ENCODE measurements around the gene SAMD4B. TPM values are rescaled to one million over a fixed set of nuclear protein-coding genes. Genes with fewer than 3 reads are reported as not detected.

The SAMD4B gene
- total RNA-seq, 1 donor from 2014 or later = 60.7 TPM

DNA sequence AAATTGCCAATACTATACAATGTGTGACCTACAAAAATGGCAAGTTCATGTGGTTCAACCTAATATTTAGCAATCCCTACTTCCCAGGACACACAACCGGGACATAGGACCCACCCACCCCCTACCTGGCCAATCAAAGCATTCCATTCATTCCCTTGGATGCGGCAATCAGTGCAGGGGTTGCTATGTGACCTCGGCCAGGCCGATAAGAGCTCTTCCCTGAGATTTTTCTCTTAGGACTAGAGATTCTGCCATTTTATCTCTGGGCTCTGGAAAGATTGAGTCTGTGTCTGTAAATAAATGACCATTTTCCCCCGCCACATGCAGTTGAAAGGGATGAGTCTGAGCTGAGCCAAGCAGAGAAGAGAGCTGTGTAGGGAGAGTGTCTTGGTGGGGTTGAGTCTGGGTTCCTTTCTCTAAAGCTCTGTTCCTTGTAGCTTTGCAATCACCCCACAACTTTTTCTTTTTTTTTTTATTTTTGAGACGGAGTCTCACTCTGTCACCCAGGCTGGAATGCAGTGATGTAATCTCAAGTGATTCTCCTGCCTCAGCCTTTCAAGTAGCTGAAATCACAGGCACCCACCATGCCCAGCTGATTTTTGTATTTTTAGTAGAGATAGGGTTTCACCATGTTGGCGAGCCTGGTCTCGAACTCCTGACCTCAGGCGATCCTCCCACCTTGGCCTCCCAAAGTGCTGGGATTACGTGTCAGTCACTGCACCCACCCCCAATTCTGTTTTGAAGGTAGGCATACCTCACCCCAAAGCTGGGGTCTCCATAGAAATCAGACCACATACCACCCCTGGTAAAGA, 38.6 kb upstream of the SAMD4B start:
- no peak for ATAC-seq (ENCODE audit: low read depth)

DNA sequence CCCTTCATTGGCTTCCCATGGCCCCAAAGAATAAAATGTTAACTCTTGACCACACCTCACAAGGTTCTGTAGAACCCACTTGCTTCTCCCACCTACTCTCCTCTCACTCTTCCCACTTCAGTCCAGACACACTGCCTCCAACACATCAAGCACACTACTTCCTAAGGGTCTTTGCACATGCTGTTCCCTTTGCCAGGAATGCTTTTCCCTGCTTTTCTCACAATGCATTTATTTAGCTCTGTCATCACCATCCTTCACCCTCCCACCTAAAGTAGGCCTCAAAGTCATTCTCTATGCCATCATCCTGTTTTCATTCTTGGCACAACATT, 38.1 kb upstream of the SAMD4B start:
- ATAC-seq (ENCODE audit: low read depth) (no peak), DNase-seq (no peak)
- peaks cover 7% of the 10 kb centered on the region for H3K27me3 Mint-ChIP-seq
- ChIA-PET POLR2A (no interaction called here), CTCF (no interaction called here)
- no peak overlapping the region for H3K27ac Mint-ChIP-seq
- TF ChIP-seq, protein P1, sequence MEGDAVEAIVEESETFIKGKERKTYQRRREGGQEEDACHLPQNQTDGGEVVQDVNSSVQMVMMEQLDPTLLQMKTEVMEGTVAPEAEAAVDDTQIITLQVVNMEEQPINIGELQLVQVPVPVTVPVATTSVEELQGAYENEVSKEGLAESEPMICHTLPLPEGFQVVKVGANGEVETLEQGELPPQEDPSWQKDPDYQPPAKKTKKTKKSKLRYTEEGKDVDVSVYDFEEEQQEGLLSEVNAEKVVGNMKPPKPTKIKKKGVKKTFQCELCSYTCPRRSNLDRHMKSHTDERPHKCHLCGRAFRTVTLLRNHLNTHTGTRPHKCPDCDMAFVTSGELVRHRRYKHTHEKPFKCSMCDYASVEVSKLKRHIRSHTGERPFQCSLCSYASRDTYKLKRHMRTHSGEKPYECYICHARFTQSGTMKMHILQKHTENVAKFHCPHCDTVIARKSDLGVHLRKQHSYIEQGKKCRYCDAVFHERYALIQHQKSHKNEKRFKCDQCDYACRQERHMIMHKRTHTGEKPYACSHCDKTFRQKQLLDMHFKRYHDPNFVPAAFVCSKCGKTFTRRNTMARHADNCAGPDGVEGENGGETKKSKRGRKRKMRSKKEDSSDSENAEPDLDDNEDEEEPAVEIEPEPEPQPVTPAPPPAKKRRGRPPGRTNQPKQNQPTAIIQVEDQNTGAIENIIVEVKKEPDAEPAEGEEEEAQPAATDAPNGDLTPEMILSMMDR (IDR thresholded peaks at IDR 0.05) = no peak
- no peaks in the 10 kb centered on the region for H3K4me1 Mint-ChIP-seq
- H3K9me3 Mint-ChIP-seq = no peaks in the 10 kb centered on the region
- no peak overlapping the region for H3K4me3 Mint-ChIP-seq
- intact Hi-C loops (cut with micrococcal nuclease) = no loop called here
- H3K36me3 Mint-ChIP-seq (ENCODE audit: low read depth) = peaks cover 3% of the 10 kb centered on the region

More for the DNA sequence above, 38.6 kb upstream of the SAMD4B start:
- peaks cover 3% of the 10 kb centered on the region for H3K36me3 Mint-ChIP-seq (ENCODE audit: low read depth)
- no peak overlapping the region for H3K27ac Mint-ChIP-seq
- H3K9me3 Mint-ChIP-seq = no peaks in the 10 kb centered on the region
- no peaks in the 10 kb centered on the region for H3K4me1 Mint-ChIP-seq
- TF ChIP-seq, protein P1 (IDR thresholded peaks at IDR 0.05) = no peak
- CTCF ChIA-PET = interaction anchor here (0.6 kb wide), 1 partner anchor 196 kb away, joined by 3 read pairs; no protein-coding TSS in a partner anchor
- H3K27me3 Mint-ChIP-seq = peaks cover 7% of the 10 kb centered on the region
- intact Hi-C loops (cut with micrococcal nuclease) = no loop called here
- POLR2A ChIA-PET = no interaction called here
- no peak overlapping the region for H3K4me3 Mint-ChIP-seq
- no peak for DNase-seq

DNA sequence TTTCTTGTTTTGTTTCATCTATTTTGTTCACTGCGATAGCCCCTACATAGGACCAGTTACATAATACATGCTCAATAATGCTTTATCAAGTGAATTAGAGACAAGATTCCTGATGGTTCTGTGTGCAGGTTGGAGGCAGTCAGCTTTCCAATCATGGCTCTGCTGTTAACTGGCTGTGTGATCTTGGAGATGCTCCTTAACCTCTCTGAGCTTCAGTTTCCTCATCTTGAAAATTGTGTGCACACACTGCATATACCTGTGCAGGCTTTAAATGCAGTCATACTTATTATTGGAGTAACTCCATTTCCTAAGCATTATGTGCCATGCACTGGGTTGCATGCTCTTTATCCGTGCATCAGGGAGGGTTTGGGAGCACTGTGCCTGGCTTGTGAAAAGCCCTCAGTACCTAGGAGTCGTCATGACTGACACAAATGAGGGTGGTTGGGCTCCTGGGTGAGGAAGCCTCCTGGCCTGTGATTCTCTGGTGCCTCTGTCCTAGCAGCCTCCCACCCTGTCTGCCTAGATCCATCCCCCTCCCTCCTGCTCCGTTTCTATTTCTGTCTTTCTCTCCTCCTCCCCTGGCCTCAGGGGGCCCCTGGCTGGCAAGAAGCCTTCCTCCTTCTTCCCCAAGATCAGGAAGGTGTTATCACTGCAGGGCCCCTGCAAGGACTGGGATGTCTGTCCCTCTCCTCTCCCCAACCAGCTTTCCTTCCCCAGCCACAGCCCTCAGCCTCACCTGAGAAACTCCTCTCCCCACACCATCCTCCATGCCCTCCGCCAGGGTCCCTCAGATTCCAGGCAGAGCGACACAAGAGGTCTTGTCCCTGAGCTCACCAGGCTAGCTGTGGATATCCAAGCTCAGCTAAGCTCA, 37.3 kb upstream of the SAMD4B start:
- Mint-ChIP-seq H3K36me3 (ENCODE audit: low read depth) (peaks cover 3% of the 10 kb centered on the region), H3K27ac (no peak overlapping the region), H3K4me3 (no peak overlapping the region), H3K9me3 (no peaks in the 10 kb centered on the region), H3K27me3 (peaks cover 7% of the 10 kb centered on the region), H3K4me1 (no peaks in the 10 kb centered on the region)
- DNase-seq (no peak), ATAC-seq (ENCODE audit: low read depth) (no peak)
- TF ChIP-seq, protein P1 (IDR thresholded peaks at IDR 0.05) = no peak
- ChIA-PET POLR2A (no interaction called here), CTCF (no interaction called here)
- intact Hi-C loops (cut with micrococcal nuclease) = no loop called here

DNA sequence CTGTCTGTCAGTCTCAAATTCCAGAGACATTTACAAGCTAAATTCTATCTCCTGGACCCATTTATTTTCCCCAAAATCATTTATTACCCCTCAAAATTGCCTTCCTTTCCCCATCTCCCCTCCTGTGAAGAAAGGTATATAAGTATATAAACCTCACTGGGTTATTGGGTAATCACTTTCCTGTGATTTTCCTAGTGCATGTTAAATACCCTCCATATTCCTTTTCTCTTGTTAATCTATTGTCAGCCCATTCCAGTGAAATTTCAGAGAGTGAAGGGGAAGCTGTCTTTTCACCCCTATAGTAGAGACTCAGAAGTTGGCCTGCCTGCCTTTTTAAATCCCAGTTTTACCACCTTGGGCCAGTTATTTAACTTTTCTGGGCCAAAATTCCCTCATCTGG, 36.1 kb upstream of the SAMD4B start:
- ATAC-seq (ENCODE audit: low read depth) (no peak), DNase-seq (no peak)
- H3K4me1 Mint-ChIP-seq = no peaks in the 10 kb centered on the region
- POLR2A ChIA-PET = interaction anchor here (0.5 kb wide), 1 partner anchor 231 kb away, joined by 3 read pairs; no protein-coding TSS in a partner anchor
- no peak overlapping the region for H3K4me3 Mint-ChIP-seq
- H3K9me3 Mint-ChIP-seq = no peaks in the 10 kb centered on the region
- intact Hi-C loops (cut with micrococcal nuclease) = no loop called here
- peaks cover 3% of the 10 kb centered on the region for H3K36me3 Mint-ChIP-seq (ENCODE audit: low read depth)
- no peak overlapping the region for H3K27ac Mint-ChIP-seq
- CTCF ChIA-PET = no interaction called here
- TF ChIP-seq, protein P1 (IDR thresholded peaks at IDR 0.05) = no peak
- H3K27me3 Mint-ChIP-seq = peaks cover 7% of the 10 kb centered on the region

Data from activated B cell treated with CpG ODN at 0.5 μM for 24 hours (primary cell).